ENCODE results near the gene ISG20.
A peak's percentile ranks its signal among the peaks of the same experiment; 100 is the strongest.
"Not testable (repeated sequence)": the region's sequence is repeated elsewhere in the genome, so short reads cannot be mapped to it uniquely, and the experiment has no call there.

Gene ISG20

GRCh38 chr15:88634449-88634848 is 4.4 kb upstream of the ISG20 start:
- in situ Hi-C loops (cut with HindIII; ENCODE audit: low pct_unique_long_range_greater_than_20kb, low sequenced_read_pairs): no loop called here
- no peak for TF ChIP-seq JUND (IDR thresholded peaks at IDR 0.05; ENCODE audit: low read depth)
- DNase-seq (ENCODE audit: low read depth in 1 of 2, low spot score in 1 of 2): no peak

GRCh38 chr15:88635318-88635717 is 3.5 kb upstream of the ISG20 start:
- DNase-seq (ENCODE audit: low read depth in 1 of 2, low spot score in 1 of 2): no peak
- TF ChIP-seq JUND (IDR thresholded peaks at IDR 0.05; ENCODE audit: low read depth): no peak
- in situ Hi-C loops (cut with HindIII; ENCODE audit: low pct_unique_long_range_greater_than_20kb, low sequenced_read_pairs): no loop called here

- peak; percentile 47; the same call in 1 of the 2 replicates for TF ChIP-seq JUND (IDR thresholded peaks at IDR 0.05; ENCODE audit: low read depth)
- in situ Hi-C loops (cut with HindIII; ENCODE audit: low pct_unique_long_range_greater_than_20kb, low sequenced_read_pairs): no loop called here
- DNase-seq (ENCODE audit: low read depth in 1 of 2, low spot score in 1 of 2): peak; percentile 31 to 84
Observed at GRCh38 chr15:88636050-88636449, 2.8 kb upstream of the ISG20 start.

GRCh38 chr15:88636654-88637053 is 2.2 kb upstream of the ISG20 start:
- DNase-seq (ENCODE audit: low read depth in 1 of 2, low spot score in 1 of 2): no peak
- in situ Hi-C loops (cut with HindIII; ENCODE audit: low pct_unique_long_range_greater_than_20kb, low sequenced_read_pairs): no loop called here
- TF ChIP-seq JUND (IDR thresholded peaks at IDR 0.05; ENCODE audit: low read depth): no peak

GRCh38 chr15:88637436-88637835 is 1.4 kb upstream of the ISG20 start:
- in situ Hi-C loops (cut with HindIII; ENCODE audit: low pct_unique_long_range_greater_than_20kb, low sequenced_read_pairs): no loop called here
- DNase-seq (ENCODE audit: low read depth in 1 of 2, low spot score in 1 of 2): no peak
- no peak for TF ChIP-seq JUND (IDR thresholded peaks at IDR 0.05; ENCODE audit: low read depth)

- in situ Hi-C loops (cut with HindIII; ENCODE audit: low pct_unique_long_range_greater_than_20kb, low sequenced_read_pairs): no loop called here
- DNase-seq (ENCODE audit: low read depth in 1 of 2, low spot score in 1 of 2): no peak
- no peak for TF ChIP-seq JUND (IDR thresholded peaks at IDR 0.05; ENCODE audit: low read depth)
Observed at GRCh38 chr15:88637841-88638625, 783 bp upstream of the ISG20 start.

- TF ChIP-seq JUND (IDR thresholded peaks at IDR 0.05; ENCODE audit: low read depth): no peak
- DNase-seq (ENCODE audit: low read depth in 1 of 2, low spot score in 1 of 2): no peak
- in situ Hi-C loops (cut with HindIII; ENCODE audit: low pct_unique_long_range_greater_than_20kb, low sequenced_read_pairs): no loop called here
Observed at GRCh38 chr15:88641959-88642452, 3.2 kb downstream of the ISG20 start.

GRCh38 chr15:88642514-88642913 is 3.7 kb downstream of the ISG20 start:
- DNase-seq (ENCODE audit: low read depth in 1 of 2, low spot score in 1 of 2); in situ Hi-C loops (cut with HindIII; ENCODE audit: low pct_unique_long_range_greater_than_20kb, low sequenced_read_pairs): not testable (repeated sequence)

GRCh38 chr15:88644741-88645140 is 5.9 kb downstream of the ISG20 start:
- no peak for DNase-seq (ENCODE audit: low read depth in 1 of 2, low spot score in 1 of 2)
- TF ChIP-seq JUND (IDR thresholded peaks at IDR 0.05; ENCODE audit: low read depth): no peak

GRCh38 chr15:88645171-88646087 is 6.6 kb downstream of the ISG20 start:
- no peak for DNase-seq (ENCODE audit: low read depth in 1 of 2, low spot score in 1 of 2)
- in situ Hi-C loops (cut with HindIII; ENCODE audit: low pct_unique_long_range_greater_than_20kb, low sequenced_read_pairs): no loop called here

More at GRCh38 chr15:88644741-88645140, 5.9 kb downstream of the ISG20 start:
- in situ Hi-C loops (cut with HindIII; ENCODE audit: low pct_unique_long_range_greater_than_20kb, low sequenced_read_pairs): no loop called here

GRCh38 chr15:88646088-88646405 is 7.2 kb downstream of the ISG20 start:
- no peak for DNase-seq (ENCODE audit: low read depth in 1 of 2, low spot score in 1 of 2)
- TF ChIP-seq JUND (IDR thresholded peaks at IDR 0.05; ENCODE audit: low read depth): no peak
- in situ Hi-C loops (cut with HindIII; ENCODE audit: low pct_unique_long_range_greater_than_20kb, low sequenced_read_pairs): no loop called here

More at GRCh38 chr15:88645171-88646087, 6.6 kb downstream of the ISG20 start:
- no peak for TF ChIP-seq JUND (IDR thresholded peaks at IDR 0.05; ENCODE audit: low read depth)

GRCh38 chr15:88646951-88647350 is 8.1 kb downstream of the ISG20 start:
- no peak for TF ChIP-seq JUND (IDR thresholded peaks at IDR 0.05; ENCODE audit: low read depth)
- DNase-seq (ENCODE audit: low read depth in 1 of 2, low spot score in 1 of 2): no peak
- in situ Hi-C loops (cut with HindIII; ENCODE audit: low pct_unique_long_range_greater_than_20kb, low sequenced_read_pairs): no loop called here

Measured in T47D (cell line).